ENCODE data around the gene SOX10. TPM values are rescaled to one million over a fixed set of nuclear protein-coding genes. Genes with fewer than 3 reads are reported as not detected.
A peak's percentile ranks its signal among the peaks of the same experiment; 100 is the strongest.

Gene SOX10
- polyA plus RNA-seq, 3 donors: not detected

GRCh38 chr22:37985751-37986281 is 1.5 kb upstream of the SOX10 start:
- TF ChIP-seq CTCF (IDR thresholded peaks at IDR 0.05): no peak
- Histone ChIP-seq H3K4me3 (replicated peaks in 1 of 3; ENCODE audit: low read depth in 2 of 3, low read length in 3 of 3) (no peak overlapping the region), H3K36me3 (replicated peaks in 1 of 2; ENCODE audit: control insufficient read depth in 1 of 2, insufficient read depth in 2 of 2, low read length in 2 of 2) (no peaks in the 10 kb centered on the region), H4K20me1 (ENCODE audit: insufficient read depth, low read length) (no peaks in the 10 kb centered on the region), H3K9me3 (replicated peaks in 1 of 2; ENCODE audit: control insufficient read depth in 1 of 2, insufficient read depth in 1 of 2, low read length in 2 of 2) (no peaks in the 10 kb centered on the region), H3K9ac (ENCODE audit: insufficient read depth, low read length, poor library complexity, severe bottlenecking) (no peak overlapping the region), H3K4me1 (ENCODE audit: control insufficient read depth in 1 of 2, insufficient read depth in 2 of 2, low read length in 2 of 2) (no peaks in the 10 kb centered on the region), H3K27ac (ENCODE audit: low read depth in 1 of 2, low read length in 2 of 2) (no peak overlapping the region), H3K4me2 (replicated peaks; ENCODE audit: extremely low read depth, low read length, poor library complexity, severe bottlenecking) (no peak overlapping the region), H2AFZ (ENCODE audit: insufficient read depth, low read depth, low read length, poor library complexity, severe bottlenecking) (no peak overlapping the region), H3K27me3 (ENCODE audit: control insufficient read depth in 2 of 2, insufficient read depth in 2 of 2, low read length in 2 of 2) (no peaks in the 10 kb centered on the region), H3K79me2 (ENCODE audit: insufficient read depth, low read length) (no peaks in the 10 kb centered on the region)
- peaks cover 0 to 1% (median 0%) of the 10 kb centered on the region in 7 donors for H3K9me3 Mint-ChIP-seq
- no peak for DNase-seq
- intact Hi-C loops (cut with micrococcal nuclease): no loop called here
- peaks cover 9% of the 10 kb centered on the region for H3K4me1 Mint-ChIP-seq
- H3K27me3 Mint-ChIP-seq (ENCODE audit: low read depth in 3 of 3): peaks cover 0 to 2% (median 0%) of the 10 kb centered on the region in 3 donors
- peak overlapping the region in 1 of 7 donors; percentile 4 for H3K27ac Mint-ChIP-seq
- 88% methylated on average over 21 of the region's 27 CpGs for WGBS (ENCODE audit: insufficient coverage)
- H3K4me3 Mint-ChIP-seq: no peak overlapping the region
- H3K36me3 Mint-ChIP-seq: no peaks in the 10 kb centered on the region

DNA sequence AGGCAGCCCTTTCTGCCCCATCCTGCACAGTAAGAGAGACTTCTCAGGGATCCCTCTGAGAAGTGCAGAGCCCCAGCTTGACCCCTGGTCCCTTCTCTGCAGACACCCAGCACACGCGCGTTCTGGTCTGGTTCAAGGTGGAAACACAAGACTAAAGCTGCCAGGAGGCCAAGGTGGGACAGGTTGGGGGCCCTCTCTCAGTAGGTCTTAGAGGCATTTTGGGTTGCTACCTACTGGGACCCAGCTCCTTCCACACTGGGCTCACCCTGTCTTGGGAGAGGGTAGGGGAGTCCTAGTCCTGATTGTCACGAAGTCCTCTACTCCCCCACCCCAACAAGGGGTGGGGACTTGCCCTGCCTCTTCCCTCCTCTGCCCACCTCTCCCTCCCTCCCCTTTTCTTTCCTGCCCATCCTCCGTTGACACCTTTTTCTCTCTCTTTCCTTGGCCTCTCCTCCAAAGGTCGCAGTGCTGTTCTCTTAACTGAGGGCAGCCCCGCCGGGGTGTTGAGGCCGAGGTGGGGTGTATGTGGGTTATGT is 763 bp upstream of the SOX10 start:
- Histone ChIP-seq H3K36me3 (replicated peaks in 1 of 2; ENCODE audit: control insufficient read depth in 1 of 2, insufficient read depth in 2 of 2, low read length in 2 of 2) (no peaks in the 10 kb centered on the region), H3K27ac (ENCODE audit: low read depth in 1 of 2, low read length in 2 of 2) (no peak overlapping the region), H4K20me1 (ENCODE audit: insufficient read depth, low read length) (no peaks in the 10 kb centered on the region), H3K4me2 (replicated peaks; ENCODE audit: extremely low read depth, low read length, poor library complexity, severe bottlenecking) (no peak overlapping the region), H3K9me3 (replicated peaks in 1 of 2; ENCODE audit: control insufficient read depth in 1 of 2, insufficient read depth in 1 of 2, low read length in 2 of 2) (no peaks in the 10 kb centered on the region), H3K9ac (ENCODE audit: insufficient read depth, low read length, poor library complexity, severe bottlenecking) (no peak overlapping the region), H3K4me1 (ENCODE audit: control insufficient read depth in 1 of 2, insufficient read depth in 2 of 2, low read length in 2 of 2) (no peaks in the 10 kb centered on the region), H3K4me3 (replicated peaks in 1 of 3; ENCODE audit: low read depth in 2 of 3, low read length in 3 of 3) (no peak overlapping the region), H2AFZ (ENCODE audit: insufficient read depth, low read depth, low read length, poor library complexity, severe bottlenecking) (no peak overlapping the region), H3K27me3 (ENCODE audit: control insufficient read depth in 2 of 2, insufficient read depth in 2 of 2, low read length in 2 of 2) (no peaks in the 10 kb centered on the region), H3K79me2 (ENCODE audit: insufficient read depth, low read length) (no peaks in the 10 kb centered on the region)
- Mint-ChIP-seq H3K27ac (no peak overlapping the region), H3K9me3 (peaks cover 0 to 1% (median 0%) of the 10 kb centered on the region in 7 donors), H3K36me3 (peaks cover 3 to 4% of the 10 kb centered on the region in 2 donors), H3K4me1 (peaks cover 9% of the 10 kb centered on the region), H3K27me3 (ENCODE audit: low read depth in 3 of 3) (peaks cover 0 to 2% (median 0%) of the 10 kb centered on the region in 3 donors), H3K4me3 (no peak overlapping the region)
- DNase-seq: no peak
- no peak for TF ChIP-seq CTCF (IDR thresholded peaks at IDR 0.05)
- WGBS (ENCODE audit: insufficient coverage): 93% methylated on average over 3 of the region's 9 CpGs
- intact Hi-C loops (cut with micrococcal nuclease): no loop called here

Measured in CD14-positive monocyte (primary cell).